ENCODE measurements around the gene FNIP2.

DNA sequence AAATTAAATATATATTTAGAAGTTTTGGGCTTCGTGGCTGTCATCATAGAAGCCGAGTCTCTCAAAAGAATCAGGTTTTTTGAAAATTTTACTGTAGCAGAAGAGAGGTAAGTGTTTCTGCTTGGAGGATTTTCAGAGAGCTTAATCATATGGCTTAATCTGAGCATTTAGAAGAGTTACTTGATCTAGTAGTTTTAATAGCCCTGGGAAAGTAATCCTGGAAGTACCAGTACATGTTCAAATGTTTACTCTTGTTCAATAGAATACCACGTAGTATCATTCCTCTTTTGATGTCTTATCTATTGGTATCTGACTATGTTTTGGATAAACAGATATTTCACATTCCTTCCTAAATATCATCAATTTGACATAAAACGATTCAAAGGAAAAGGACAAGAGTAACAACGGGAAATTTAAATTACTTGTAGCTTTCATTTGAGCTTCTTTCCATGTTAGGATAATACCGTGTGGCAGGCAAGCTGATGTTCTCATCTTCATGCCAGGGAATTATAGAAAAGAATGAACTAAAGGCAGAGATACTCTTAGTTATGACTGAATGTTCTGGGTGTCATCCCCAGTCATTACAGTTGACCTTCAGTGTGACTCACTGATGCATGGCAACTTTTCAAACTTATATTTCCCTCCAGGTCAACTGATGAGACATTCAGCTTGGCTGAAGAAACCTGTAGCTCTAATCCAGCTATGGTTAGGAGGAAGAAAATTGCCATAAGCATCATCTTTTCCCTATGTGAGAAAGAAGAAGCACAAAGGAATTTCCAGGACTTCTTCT is 89.8 kb downstream of the FNIP2 start:
- TF ChIP-seq, protein P1, sequence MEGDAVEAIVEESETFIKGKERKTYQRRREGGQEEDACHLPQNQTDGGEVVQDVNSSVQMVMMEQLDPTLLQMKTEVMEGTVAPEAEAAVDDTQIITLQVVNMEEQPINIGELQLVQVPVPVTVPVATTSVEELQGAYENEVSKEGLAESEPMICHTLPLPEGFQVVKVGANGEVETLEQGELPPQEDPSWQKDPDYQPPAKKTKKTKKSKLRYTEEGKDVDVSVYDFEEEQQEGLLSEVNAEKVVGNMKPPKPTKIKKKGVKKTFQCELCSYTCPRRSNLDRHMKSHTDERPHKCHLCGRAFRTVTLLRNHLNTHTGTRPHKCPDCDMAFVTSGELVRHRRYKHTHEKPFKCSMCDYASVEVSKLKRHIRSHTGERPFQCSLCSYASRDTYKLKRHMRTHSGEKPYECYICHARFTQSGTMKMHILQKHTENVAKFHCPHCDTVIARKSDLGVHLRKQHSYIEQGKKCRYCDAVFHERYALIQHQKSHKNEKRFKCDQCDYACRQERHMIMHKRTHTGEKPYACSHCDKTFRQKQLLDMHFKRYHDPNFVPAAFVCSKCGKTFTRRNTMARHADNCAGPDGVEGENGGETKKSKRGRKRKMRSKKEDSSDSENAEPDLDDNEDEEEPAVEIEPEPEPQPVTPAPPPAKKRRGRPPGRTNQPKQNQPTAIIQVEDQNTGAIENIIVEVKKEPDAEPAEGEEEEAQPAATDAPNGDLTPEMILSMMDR (IDR thresholded peaks at IDR 0.05; ENCODE audit: borderline replicate concordance, extremely low read depth, low read length, poor library complexity, severe bottlenecking), result no peak
- TF ChIP-seq EZH2 (IDR thresholded peaks at IDR 0.05; ENCODE audit: borderline replicate concordance, low read depth, low read length, severe bottlenecking), result no peak
